Nephron progenitor cell (in vitro differentiated cells): Measurements from ENCODE around the gene SYT13.

Experiments
- DNase-seq: peaks from one replicate; pipeline ENCODE4 v3.0.0; 2021
- H3K27ac Mint-ChIP-seq: 2 replicates; pipeline ENCODE4 v1.8.0; 2021; ENCODE audit warnings: mild to moderate bottlenecking, moderate library complexity, mixed read lengths
- H3K27me3 Mint-ChIP-seq: 2 replicates; pipeline ENCODE4 v1.8.0; 2021; ENCODE audit warnings: mild to moderate bottlenecking, low read depth, mixed read lengths; ENCODE audit not compliant: poor library complexity
- H3K36me3 Mint-ChIP-seq: 2 replicates; pipeline ENCODE4 v1.8.0; 2021; ENCODE audit warnings: low read depth, mixed read lengths
- H3K4me1 Mint-ChIP-seq: 2 replicates; pipeline ENCODE4 v1.8.0; 2021; ENCODE audit warnings: mixed read lengths
- H3K4me3 Mint-ChIP-seq: 2 replicates; pipeline ENCODE4 v1.8.0; 2021; ENCODE audit warnings: mild to moderate bottlenecking, moderate library complexity, mixed read lengths
- H3K9me3 Mint-ChIP-seq: 2 replicates; pipeline ENCODE4 v1.8.0; 2021; ENCODE audit warnings: mild to moderate bottlenecking, moderate library complexity, mixed read lengths
- TF ChIP-seq, protein P1 (sequence below): fragments of 200-600 bp; sonication (generic); IDR thresholded peaks from 2 replicates; pipeline ENCODE4 v1.5.0; 2021; ENCODE audit warnings: antibody characterized with exemption

Gene SYT13

DNA sequence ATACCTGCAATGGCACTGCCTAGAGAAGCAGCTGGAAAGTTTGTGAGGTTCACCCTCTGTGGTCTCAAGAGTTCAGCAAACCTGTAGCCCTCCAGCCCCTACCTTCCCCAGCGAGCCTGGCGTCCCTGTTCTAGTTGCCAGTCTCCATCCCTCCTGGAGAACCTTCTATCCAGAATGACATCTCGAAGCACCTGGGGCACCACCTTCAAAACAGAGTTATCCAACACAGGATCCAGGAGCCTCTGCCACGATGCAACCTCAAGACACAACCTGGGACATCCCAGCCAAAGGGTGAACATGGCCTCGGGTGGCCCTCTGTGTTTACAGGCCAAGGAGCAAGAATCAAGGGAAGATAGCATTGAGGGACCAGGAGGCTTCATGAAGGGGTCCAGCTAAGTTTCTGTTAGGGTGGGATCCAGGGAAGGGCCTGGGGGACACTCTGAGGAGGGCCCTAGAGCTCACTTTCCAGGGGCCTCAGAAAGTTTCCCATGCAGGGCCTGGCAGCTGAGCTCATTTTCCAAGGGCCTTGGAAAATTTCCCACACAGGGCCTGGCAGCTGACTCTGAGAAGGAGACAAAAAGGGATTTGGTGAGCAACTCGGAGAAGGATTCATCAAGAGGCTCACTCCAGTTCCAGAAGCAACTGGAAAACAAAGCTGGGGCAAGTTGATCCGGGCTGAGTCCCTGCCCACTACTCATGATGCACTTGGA, 36.9 kb upstream of the SYT13 start:
- H3K4me3 Mint-ChIP-seq, result no peak overlapping the region
- H3K27ac Mint-ChIP-seq, result no peak overlapping the region
- H3K4me1 Mint-ChIP-seq, result no peaks in the 10 kb centered on the region
- TF ChIP-seq, protein P1, sequence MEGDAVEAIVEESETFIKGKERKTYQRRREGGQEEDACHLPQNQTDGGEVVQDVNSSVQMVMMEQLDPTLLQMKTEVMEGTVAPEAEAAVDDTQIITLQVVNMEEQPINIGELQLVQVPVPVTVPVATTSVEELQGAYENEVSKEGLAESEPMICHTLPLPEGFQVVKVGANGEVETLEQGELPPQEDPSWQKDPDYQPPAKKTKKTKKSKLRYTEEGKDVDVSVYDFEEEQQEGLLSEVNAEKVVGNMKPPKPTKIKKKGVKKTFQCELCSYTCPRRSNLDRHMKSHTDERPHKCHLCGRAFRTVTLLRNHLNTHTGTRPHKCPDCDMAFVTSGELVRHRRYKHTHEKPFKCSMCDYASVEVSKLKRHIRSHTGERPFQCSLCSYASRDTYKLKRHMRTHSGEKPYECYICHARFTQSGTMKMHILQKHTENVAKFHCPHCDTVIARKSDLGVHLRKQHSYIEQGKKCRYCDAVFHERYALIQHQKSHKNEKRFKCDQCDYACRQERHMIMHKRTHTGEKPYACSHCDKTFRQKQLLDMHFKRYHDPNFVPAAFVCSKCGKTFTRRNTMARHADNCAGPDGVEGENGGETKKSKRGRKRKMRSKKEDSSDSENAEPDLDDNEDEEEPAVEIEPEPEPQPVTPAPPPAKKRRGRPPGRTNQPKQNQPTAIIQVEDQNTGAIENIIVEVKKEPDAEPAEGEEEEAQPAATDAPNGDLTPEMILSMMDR, result no peak
- no peaks in the 10 kb centered on the region for H3K36me3 Mint-ChIP-seq
- peaks cover 18% of the 10 kb centered on the region for H3K9me3 Mint-ChIP-seq
- DNase-seq, result no peak
- H3K27me3 Mint-ChIP-seq, result peaks cover 41% of the 10 kb centered on the region

DNA sequence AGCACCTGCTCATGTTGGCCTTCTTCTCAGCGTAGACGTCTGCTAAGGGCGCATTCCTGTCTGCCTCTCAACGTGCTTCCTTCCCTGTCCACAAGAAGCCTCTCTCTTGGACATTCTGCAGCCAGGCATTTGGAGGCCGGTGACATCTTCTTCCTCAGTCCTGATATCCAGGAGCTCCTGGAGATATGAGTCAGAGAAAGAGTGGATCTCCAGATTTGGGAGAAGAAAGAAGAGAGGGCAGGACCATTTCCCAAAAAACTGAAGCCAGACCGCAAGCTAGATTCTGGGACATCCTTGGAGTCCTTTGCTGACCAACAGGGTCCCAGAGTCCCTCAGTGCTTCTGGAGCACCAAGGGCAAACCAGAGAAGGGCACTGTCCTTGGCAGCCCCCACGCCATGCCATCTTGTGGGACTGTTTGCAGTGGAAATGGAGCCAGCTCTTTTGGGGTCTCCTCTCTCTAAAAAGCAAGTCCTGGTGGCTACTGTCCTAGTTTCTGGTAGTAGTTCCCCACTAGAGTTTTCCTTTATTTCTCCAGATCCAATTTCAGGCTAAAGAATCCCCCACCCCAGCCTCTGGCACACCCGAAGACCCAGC, 36.1 kb upstream of the SYT13 start:
- H3K27me3 Mint-ChIP-seq, result peaks cover 39% of the 10 kb centered on the region
- no peaks in the 10 kb centered on the region for H3K4me1 Mint-ChIP-seq
- H3K27ac Mint-ChIP-seq, result no peak overlapping the region

DNA sequence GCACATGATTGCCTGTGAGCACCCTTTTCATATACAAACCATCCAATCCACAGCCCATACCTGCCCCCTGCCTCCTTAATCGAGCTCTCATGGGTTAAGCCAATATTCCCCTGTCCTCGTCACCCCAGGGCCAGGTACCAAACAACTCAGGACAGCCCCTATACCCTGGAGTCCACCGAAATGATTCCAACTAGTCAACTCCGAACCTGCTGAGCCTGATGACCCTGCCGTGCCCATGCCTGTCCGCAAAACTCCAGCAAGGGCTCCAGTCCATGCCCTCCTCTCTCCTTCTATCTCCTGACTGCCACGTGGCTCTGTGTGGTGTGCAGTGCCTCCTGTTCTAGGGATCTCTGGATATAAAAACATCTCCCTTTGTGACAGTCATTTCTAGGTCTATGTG, 35.5 kb upstream of the SYT13 start:
- Mint-ChIP-seq H3K9me3 (peaks cover 5% of the 10 kb centered on the region), H3K27ac (no peak overlapping the region), H3K36me3 (no peaks in the 10 kb centered on the region), H3K4me1 (no peaks in the 10 kb centered on the region), H3K4me3 (no peak overlapping the region), H3K27me3 (peaks cover 34% of the 10 kb centered on the region)
- no peak for DNase-seq
- TF ChIP-seq, protein P1, result no peak

More for the DNA sequence above, 36.1 kb upstream of the SYT13 start:
- Mint-ChIP-seq H3K9me3 (peaks cover 11% of the 10 kb centered on the region), H3K36me3 (no peaks in the 10 kb centered on the region), H3K4me3 (no peak overlapping the region)
- TF ChIP-seq, protein P1, result no peak
- DNase-seq, result no peak

- no peak overlapping the region for H3K27ac Mint-ChIP-seq
- H3K36me3 Mint-ChIP-seq, result no peaks in the 10 kb centered on the region
- H3K4me1 Mint-ChIP-seq, result no peaks in the 10 kb centered on the region
- peaks cover 3% of the 10 kb centered on the region for H3K9me3 Mint-ChIP-seq
- TF ChIP-seq, protein P1, result no peak
- no peak for DNase-seq
- H3K27me3 Mint-ChIP-seq, result peaks cover 34% of the 10 kb centered on the region
- no peak overlapping the region for H3K4me3 Mint-ChIP-seq
Observed at GRCh38 chr11:45321031-45321595, 35.0 kb upstream of the SYT13 start.

DNA sequence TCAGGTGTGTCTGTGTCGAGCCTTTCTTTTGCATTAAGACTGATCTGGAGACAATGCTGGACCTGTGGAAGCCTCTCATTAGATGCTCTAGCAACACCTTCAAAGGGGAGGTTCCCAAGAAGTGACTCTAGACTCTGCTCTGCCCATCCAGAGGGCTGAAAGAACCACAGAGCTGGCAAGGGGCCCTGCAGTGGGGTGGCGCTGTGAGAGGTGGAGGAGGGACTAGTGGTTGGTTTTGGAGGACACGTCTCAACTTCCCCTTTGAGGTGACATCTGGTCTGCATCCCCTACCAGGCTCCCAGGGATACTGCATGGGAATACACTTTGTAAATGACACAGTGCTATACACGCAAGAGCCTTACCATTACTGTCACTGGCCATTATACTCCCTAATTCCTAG, 34.2 kb upstream of the SYT13 start:
- Mint-ChIP-seq H3K4me1 (no peaks in the 10 kb centered on the region), H3K4me3 (no peak overlapping the region), H3K36me3 (no peaks in the 10 kb centered on the region), H3K9me3 (no peaks in the 10 kb centered on the region), H3K27me3 (peaks cover 39% of the 10 kb centered on the region), H3K27ac (no peak overlapping the region)
- no peak for DNase-seq
- TF ChIP-seq, protein P1, result no peak

GRCh38 chr11:45319077-45319476, 32.9 kb upstream of the SYT13 start:
- no peaks in the 10 kb centered on the region for H3K36me3 Mint-ChIP-seq
- H3K9me3 Mint-ChIP-seq, result no peaks in the 10 kb centered on the region
- no peaks in the 10 kb centered on the region for H3K4me1 Mint-ChIP-seq
- no peak overlapping the region for H3K4me3 Mint-ChIP-seq
- TF ChIP-seq, protein P1, result no peak
- peaks cover 51% of the 10 kb centered on the region for H3K27me3 Mint-ChIP-seq
- no peak for DNase-seq
- no peak overlapping the region for H3K27ac Mint-ChIP-seq
